Mucosa of descending colon (tissue), 3 donors: ENCODE results near the gene C17orf107. TPM values are rescaled to one million over a fixed set of nuclear protein-coding genes. Genes with fewer than 3 reads are reported as not detected.

ENCODE experiments used
- ATAC-seq: fragments of 200-7000 bp; cut with Tn5 transposase; one replicate; pipeline ENCODE4 v1.9.1; 2020; ENCODE audit warnings: mild to moderate bottlenecking, moderate library complexity
- DNase-seq, 3 donors: peaks; one replicate each; pipeline ENCODE4 v3.0.0-alpha.2; 2020
- H3K36me3 ChIP-seq: fragments of 200-600 bp; one replicate; pipeline ENCODE4 v1.8.0; 2021; ENCODE audit warnings: low read depth, mild to moderate bottlenecking
- H3K4me1 ChIP-seq: fragments of 200-600 bp; one replicate; pipeline ENCODE4 v1.8.0; 2021; ENCODE audit warnings: low read depth, mild to moderate bottlenecking
- H3K4me3 ChIP-seq: fragments of 200-600 bp; one replicate; pipeline ENCODE4 v1.8.0; 2021; ENCODE audit warnings: mild to moderate bottlenecking
- H3K9me3 ChIP-seq: fragments of 200-600 bp; one replicate; pipeline ENCODE4 v1.8.0; 2021; ENCODE audit warnings: mild to moderate bottlenecking
- CTCF ChIP-seq: fragments of 200-600 bp; IDR thresholded peaks from one replicate; pipeline ENCODE4 v1.8.0; 2022; ENCODE audit warnings: antibody characterized with exemption, mild to moderate bottlenecking
- intact Hi-C, 2 donors: fragments of 100-400 bp; cut with DNase I in 1 of 2; cut with micrococcal nuclease in 1 of 2; formaldehyde crosslinking; loops; one replicate each; pipeline versions ENCODE4 v1.11.0 to v1.11.1; 2022; cut with DNase I, micrococcal nuclease
- total RNA-seq, 3 donors: library from RNA; stranded (reverse); fragmentation: NEBNext Ultra II Directional in 2 of 3; extraction: Animal tissue kit (Norgen Biotek cat#: 25700) in 2 of 3; gene quantifications; one replicate each; pipeline versions ENCODE4 v1.2.1 to v1.2.4, GENCODE V29; 2021 to 2023
- donor health status: DM: no; HTN: no; CAD: no; lungs with moderate emphysema.
- donor health status: DM: no; HTN: no; CAD: no.
- donor health status: DM: no; HTN: yes; CAD: no.

C17orf107 gene
- total RNA-seq, 3 donors from 2014 or later = 0.52 to 2.6 (median 0.80) TPM

- H3K4me1 ChIP-seq = peaks cover 38% of the 10 kb centered on the region
- DNase-seq (peak; percentile 77 to 88 (median 82)), ATAC-seq (peak; percentile 33)
- no peaks in the 10 kb centered on the region for H3K9me3 ChIP-seq
- TF ChIP-seq CTCF = no peak
- H3K36me3 ChIP-seq = no peaks in the 10 kb centered on the region
- no peak overlapping the region for H3K4me3 ChIP-seq
- intact Hi-C loops = no loop called here
Observed at GRCh38 chr17:4945176-4945943, 46.0 kb downstream of the C17orf107 start.

DNA sequence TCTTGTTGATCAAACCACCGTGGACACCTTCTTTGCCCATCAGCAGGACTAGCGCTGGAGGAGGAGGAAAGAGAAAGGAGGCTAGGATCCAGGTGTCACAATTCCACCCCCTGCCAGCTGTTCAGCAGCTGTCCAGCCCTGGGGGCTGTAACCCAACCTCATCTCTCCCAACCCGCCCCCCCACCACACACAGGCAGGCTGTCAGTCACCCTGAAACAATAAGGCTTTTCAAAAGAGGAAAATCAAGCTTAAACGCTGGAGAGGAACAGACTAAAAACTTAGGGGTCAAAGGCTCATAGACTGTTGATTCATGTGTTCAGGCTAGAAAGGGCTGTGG, 46.6 kb downstream of the C17orf107 start:
- no peak for DNase-seq
- intact Hi-C loops = no loop called here
- Histone ChIP-seq H3K4me3 (no peak overlapping the region), H3K4me1 (peaks cover 41% of the 10 kb centered on the region), H3K9me3 (no peaks in the 10 kb centered on the region), H3K36me3 (no peaks in the 10 kb centered on the region)
- no peak for ATAC-seq
- no peak for TF ChIP-seq CTCF

GRCh38 chr17:4946312-4946976, 47.1 kb downstream of the C17orf107 start:
- ATAC-seq (no peak), DNase-seq (no peak)
- H3K9me3 ChIP-seq = no peaks in the 10 kb centered on the region
- intact Hi-C loops = no loop called here
- peaks cover 40% of the 10 kb centered on the region for H3K4me1 ChIP-seq
- H3K36me3 ChIP-seq = no peaks in the 10 kb centered on the region
- H3K4me3 ChIP-seq = no peak overlapping the region
- TF ChIP-seq CTCF = no peak

- H3K36me3 ChIP-seq = no peaks in the 10 kb centered on the region
- DNase-seq = peak in 1 of 3 donors; percentile 64
- peak overlapping the region; percentile 98 for H3K4me3 ChIP-seq
- H3K4me1 ChIP-seq = peaks cover 35% of the 10 kb centered on the region
- intact Hi-C loops = no loop called here
- no peak for TF ChIP-seq CTCF
- H3K9me3 ChIP-seq = no peaks in the 10 kb centered on the region
- ATAC-seq = no peak
Observed at GRCh38 chr17:4947010-4947410, 47.7 kb downstream of the C17orf107 start.

GRCh38 chr17:4947411-4948165, 48.3 kb downstream of the C17orf107 start:
- peaks cover 33% of the 10 kb centered on the region for H3K4me1 ChIP-seq
- no peak for TF ChIP-seq CTCF
- peak; percentile 62 for ATAC-seq

More at GRCh38 chr17:4947411-4948165, 48.3 kb downstream of the C17orf107 start:
- Histone ChIP-seq H3K4me3 (peak overlapping the region; percentile 98), H3K36me3 (no peaks in the 10 kb centered on the region), H3K9me3 (no peaks in the 10 kb centered on the region)
- intact Hi-C loops = no loop called here
- peak; percentile 83 to 89 (median 88) for DNase-seq
